H7 (cell line): Measurements from ENCODE around the gene FGD5. TPM values are rescaled to one million over a fixed set of nuclear protein-coding genes. Genes with fewer than 3 reads are reported as not detected.

Experiments used
- DNase-seq: peaks from one replicate; pipeline ENCODE4 v3.0.0; 2012
- H3K27me3 ChIP-seq: 2 replicates; pipeline ENCODE4 v1.6.0; 2011; ENCODE audit warnings: mild to moderate bottlenecking, low read length; ENCODE audit not compliant: control insufficient read depth, insufficient read depth
- H3K36me3 ChIP-seq: replicated peaks from 2 replicates; pipeline ENCODE4 v1.5.1; 2011; ENCODE audit warnings: low read length; ENCODE audit not compliant: control insufficient read depth, insufficient read depth
- H3K4me3 ChIP-seq: 2 replicates; pipeline ENCODE4 v1.5.1; 2011; ENCODE audit warnings: low read depth, mild to moderate bottlenecking, control low read depth, low read length, moderate library complexity; ENCODE audit not compliant: insufficient read depth
- total RNA-seq: library from RNA; depleted of rRNA; stranded (reverse); fragments of >200 nt; shearing (Covaris generic); gene quantifications from 2 replicates; pipeline ENCODE4 v1.2.3, GENCODE V29; 2014

FGD5 gene
- total RNA-seq, 1 experiment from 2014 or later, result 19.8 TPM

DNA sequence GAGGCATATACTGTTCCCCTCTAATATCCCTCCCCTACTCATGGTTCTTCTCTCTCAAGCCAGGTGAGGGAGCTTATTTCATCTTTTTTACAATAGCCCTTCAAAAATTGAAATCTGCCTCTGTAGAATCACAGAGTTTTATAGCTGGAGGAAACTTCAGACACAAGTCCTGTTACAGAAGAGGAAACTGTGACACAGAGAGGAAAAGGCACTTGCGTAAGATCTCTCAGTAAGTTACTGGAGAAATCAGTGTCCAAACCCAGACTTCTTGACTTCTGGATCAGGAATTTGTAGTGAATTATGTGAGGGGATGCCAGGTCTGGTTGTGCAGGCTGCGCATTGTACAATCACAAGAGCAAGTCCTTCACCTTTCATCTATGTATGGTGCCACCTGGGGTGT lies 4.6 kb downstream of the FGD5 start:
- Histone ChIP-seq H3K36me3 (peaks cover 8% of the 10 kb centered on the region), H3K4me3 (no peak overlapping the region), H3K27me3 (no peaks in the 10 kb centered on the region)
- no peak for DNase-seq

GRCh38 chr3:14823910-14824629 lies 5.3 kb downstream of the FGD5 start:
- no peaks in the 10 kb centered on the region for H3K27me3 ChIP-seq

DNA sequence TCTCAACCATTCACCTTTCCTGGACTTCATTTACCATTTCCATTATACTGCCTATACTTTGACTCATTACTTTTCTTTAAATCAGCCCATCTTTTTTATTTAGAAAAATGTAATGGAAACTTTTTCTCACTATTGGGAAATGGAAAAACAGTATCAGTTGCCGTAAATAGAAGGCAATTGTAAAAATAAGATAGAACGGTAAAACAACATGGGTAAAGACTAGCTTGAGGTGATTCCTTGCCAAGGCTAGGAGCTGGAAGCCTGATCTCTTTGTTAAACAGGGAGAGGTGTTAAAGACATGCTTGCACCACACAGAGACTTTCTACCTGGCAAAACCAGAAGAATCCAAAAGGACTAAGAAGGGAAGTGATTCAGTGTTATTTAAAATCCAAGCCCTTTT lies 5.9 kb downstream of the FGD5 start:
- Histone ChIP-seq H3K27me3 (no peaks in the 10 kb centered on the region), H3K36me3 (peaks cover 4% of the 10 kb centered on the region), H3K4me3 (no peak overlapping the region)
- DNase-seq, result no peak

More at GRCh38 chr3:14823910-14824629, 5.3 kb downstream of the FGD5 start:
- no peak for DNase-seq
- Histone ChIP-seq H3K4me3 (no peak overlapping the region), H3K36me3 (peaks cover 8% of the 10 kb centered on the region)

- no peak for DNase-seq
- no peak overlapping the region for H3K4me3 ChIP-seq
- no peaks in the 10 kb centered on the region for H3K27me3 ChIP-seq
- peaks cover 2% of the 10 kb centered on the region; the same call in 1 of the 2 replicates for H3K36me3 ChIP-seq
Observed at GRCh38 chr3:14826069-14826468, 7.3 kb downstream of the FGD5 start.

DNA sequence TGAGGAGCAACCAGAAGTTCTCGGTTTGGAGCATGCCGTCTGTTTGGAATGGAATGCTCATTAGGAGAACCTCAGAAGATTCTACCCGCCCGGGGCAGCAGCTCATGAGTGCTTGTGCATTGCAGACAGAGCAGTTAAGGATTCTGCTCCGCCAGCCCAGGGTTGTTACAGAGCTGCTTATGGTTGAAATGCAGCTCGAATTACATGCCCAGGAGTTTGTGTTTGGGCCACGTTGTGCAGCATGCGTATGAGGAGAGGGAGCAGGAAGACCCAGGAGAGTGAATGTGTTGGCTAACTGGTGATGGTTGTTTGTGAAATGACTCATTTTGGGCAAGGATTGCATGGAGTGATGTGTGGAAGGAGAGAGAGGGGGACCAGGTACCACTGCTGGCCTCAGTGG lies 9.0 kb downstream of the FGD5 start:
- no peak overlapping the region for H3K4me3 ChIP-seq
- H3K36me3 ChIP-seq, result peaks cover 2% of the 10 kb centered on the region; the same call in 1 of the 2 replicates
- no peak for DNase-seq
- no peaks in the 10 kb centered on the region for H3K27me3 ChIP-seq

- Histone ChIP-seq H3K36me3 (peaks cover 2% of the 10 kb centered on the region; the same call in 1 of the 2 replicates), H3K27me3 (no peaks in the 10 kb centered on the region), H3K4me3 (no peak overlapping the region)
- DNase-seq, result no peak
Observed at GRCh38 chr3:14829811-14830210, 11.0 kb downstream of the FGD5 start.

DNA sequence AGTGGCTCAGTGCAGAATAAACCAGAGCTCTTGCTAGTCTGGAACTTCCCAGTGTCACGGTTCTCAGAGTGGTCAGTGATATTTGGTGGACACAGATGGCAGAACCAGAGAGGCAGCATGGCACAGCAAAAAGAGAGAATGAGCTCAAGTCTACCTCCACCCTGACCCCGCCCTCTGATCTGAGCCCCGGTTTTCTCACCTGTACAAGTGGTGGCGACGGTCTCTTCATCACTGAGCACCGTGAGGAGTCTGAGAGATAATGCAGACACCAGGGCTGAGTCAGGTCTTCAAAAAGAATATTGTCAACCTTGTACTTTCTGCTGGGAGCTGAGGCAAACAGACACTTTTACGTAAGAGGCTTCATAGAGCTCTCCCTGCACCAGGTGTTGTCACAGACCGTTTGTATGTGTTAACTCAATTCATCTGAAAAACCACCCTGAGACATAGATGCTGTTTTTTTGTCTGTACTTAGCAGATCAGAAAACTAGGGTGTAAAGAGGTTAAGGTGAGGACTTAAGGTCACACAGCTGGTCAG lies 13.2 kb downstream of the FGD5 start:
- H3K27me3 ChIP-seq, result no peaks in the 10 kb centered on the region
- H3K36me3 ChIP-seq, result no peaks in the 10 kb centered on the region
- no peak overlapping the region for H3K4me3 ChIP-seq
- no peak for DNase-seq

DNA sequence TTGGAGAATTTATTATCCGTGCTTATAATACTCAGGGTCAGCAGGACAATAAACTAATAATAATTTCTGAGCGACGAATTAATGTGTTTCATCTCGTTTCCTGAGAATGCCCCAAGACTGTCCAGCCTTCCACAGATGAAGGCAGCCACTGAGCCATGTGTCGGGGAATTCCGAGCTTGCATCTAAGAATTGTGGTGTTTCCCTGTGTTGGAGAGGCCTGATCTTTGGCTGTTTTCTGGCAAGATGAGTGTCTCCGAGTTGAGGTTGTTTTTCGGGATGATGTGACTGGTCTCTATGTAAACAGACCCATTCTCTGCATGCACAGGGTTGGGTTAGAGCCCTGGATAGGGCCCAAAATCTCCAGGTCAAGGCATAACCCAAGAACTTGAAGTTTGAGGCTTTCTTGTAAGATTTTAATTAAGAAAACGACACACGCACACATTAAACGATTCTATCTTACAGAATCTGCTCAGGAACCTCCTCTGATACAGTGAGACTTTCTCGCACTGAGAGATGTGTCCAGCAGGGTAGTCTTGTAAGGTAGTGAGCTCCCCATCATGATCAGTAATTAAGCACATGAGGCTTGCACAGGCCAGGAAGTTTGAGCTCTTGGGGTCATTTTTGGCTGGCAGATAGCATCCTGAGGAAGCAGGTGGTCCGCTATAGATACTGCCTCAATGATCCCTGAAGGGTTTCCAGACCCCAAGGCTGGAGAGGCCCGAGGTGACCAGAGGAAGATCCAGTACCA lies 14.4 kb downstream of the FGD5 start:
- DNase-seq, result no peak
- no peaks in the 10 kb centered on the region for H3K36me3 ChIP-seq
- H3K4me3 ChIP-seq, result no peak overlapping the region
- no peaks in the 10 kb centered on the region for H3K27me3 ChIP-seq

- no peaks in the 10 kb centered on the region for H3K27me3 ChIP-seq
- H3K4me3 ChIP-seq, result no peak overlapping the region
- no peaks in the 10 kb centered on the region for H3K36me3 ChIP-seq
- no peak for DNase-seq
Observed at GRCh38 chr3:14834121-14834520, 15.4 kb downstream of the FGD5 start.

DNA sequence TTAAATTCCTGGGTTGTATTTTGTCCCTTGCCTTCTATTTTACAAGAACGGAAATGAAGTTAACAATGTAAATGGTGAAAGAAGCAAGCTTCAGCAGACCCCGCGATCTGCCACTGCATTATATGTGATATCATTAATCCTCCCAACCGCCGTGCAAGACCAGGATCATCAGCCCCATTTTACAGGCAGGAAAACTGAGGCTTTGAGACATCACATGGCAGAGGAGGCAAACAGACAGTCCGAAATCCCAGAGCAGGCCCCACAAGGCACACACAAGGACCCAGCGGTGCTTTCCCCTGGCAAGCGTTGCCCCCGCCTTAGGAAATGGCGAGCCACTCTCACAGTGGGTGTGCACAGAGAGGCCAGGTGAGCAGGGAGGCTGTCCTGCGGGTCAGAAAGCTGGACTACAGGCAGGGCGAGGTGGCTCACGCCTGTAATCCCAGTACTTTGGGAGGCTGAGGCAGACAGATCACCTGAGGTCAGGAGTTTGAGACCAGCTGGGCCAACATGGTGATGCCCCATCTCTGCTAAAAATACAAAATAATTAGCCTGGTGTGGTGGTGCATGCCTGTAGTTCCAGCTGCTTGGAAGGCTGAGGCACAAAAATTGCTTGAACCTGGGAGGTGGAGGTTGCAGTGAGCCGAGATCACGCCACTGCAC lies 16.2 kb downstream of the FGD5 start:
- Histone ChIP-seq H3K4me3 (no peak overlapping the region), H3K27me3 (no peaks in the 10 kb centered on the region), H3K36me3 (no peaks in the 10 kb centered on the region)
- DNase-seq, result no peak

GRCh38 chr3:14836049-14836468 lies 17.3 kb downstream of the FGD5 start:
- DNase-seq, result no peak
- Histone ChIP-seq H3K36me3 (no peaks in the 10 kb centered on the region), H3K4me3 (no peak overlapping the region), H3K27me3 (no peaks in the 10 kb centered on the region)

DNA sequence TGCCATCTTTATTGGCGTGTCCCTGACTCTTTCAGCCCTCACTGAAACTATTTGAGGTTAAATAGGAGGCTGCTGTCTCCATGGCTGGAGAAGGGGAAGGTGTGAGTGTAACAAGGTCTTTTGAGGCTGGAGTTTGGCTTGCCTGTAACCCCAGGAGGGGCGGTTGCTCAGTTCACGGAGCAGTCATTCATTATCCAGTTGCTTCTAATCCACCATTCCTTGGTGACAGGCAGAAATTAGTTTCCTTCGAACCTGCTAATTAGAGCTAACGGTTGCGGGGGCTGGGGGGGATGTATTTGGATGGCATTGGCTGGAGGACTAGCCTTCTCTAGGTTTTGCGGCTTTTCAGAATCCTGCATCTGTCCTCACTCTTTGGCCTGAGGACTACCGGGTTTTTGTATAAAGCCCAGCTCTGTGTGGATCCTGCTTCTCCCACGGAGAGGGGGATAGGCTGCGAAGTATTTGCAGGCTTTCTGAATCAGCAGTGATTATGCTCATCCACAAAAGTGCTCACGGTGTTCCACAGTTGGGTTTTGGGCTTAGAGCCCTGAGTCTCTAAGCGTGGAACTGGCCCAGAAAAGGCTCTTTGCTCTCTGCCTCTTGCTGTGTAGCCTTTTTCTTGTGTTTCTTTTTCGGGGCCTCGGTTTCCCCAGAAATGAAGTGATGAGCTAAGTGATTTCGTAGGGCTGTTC lies 18.6 kb downstream of the FGD5 start:
- Histone ChIP-seq H3K4me3 (no peak overlapping the region), H3K27me3 (no peaks in the 10 kb centered on the region), H3K36me3 (no peaks in the 10 kb centered on the region)
- no peak for DNase-seq

DNA sequence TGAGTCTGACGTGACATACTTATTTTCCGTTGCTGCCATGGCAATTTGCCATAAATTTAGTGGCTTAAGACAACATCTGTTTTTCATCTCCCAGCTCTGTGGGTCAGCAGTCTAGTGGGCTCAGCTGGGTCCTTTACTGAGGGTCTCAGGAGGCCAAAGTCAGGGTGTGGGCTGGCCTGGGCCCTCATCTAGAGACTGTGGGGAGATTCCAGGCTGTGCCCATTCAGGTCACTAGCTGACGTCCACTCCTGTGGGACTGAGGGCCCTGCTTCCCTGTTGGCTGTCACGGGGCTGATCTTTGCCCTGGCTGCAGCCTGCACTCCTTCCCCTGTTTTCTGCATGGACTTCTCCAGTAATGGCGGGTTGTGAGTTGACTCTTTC lies 19.1 kb downstream of the FGD5 start:
- H3K27me3 ChIP-seq, result no peaks in the 10 kb centered on the region
- no peaks in the 10 kb centered on the region for H3K36me3 ChIP-seq
- no peak for DNase-seq
- H3K4me3 ChIP-seq, result no peak overlapping the region

GRCh38 chr3:14839236-14839635 lies 20.5 kb downstream of the FGD5 start:
- Histone ChIP-seq H3K4me3 (no peak overlapping the region), H3K27me3 (no peaks in the 10 kb centered on the region), H3K36me3 (no peaks in the 10 kb centered on the region)
- DNase-seq, result peak; percentile 63
